HG03025 (cell line): Measurements from ENCODE around the gene CLIC4.
"Not testable (repeated sequence)": the region's sequence is repeated elsewhere in the genome, so short reads cannot be mapped to it uniquely, and the experiment has no call there.

Experiments
- ATAC-seq: cut with Tn5 transposase; IDR thresholded peaks from one replicate; pipeline ENCODE4 v1.9.1; 2021; ENCODE audit warnings: mild to moderate bottlenecking, moderate library complexity; ENCODE audit not compliant: unreplicated experiment, low FRiP score

Gene CLIC4

GRCh38 chr1:24743404-24744211 lies 1.6 kb upstream of the CLIC4 start:
- ATAC-seq, result no peak

DNA sequence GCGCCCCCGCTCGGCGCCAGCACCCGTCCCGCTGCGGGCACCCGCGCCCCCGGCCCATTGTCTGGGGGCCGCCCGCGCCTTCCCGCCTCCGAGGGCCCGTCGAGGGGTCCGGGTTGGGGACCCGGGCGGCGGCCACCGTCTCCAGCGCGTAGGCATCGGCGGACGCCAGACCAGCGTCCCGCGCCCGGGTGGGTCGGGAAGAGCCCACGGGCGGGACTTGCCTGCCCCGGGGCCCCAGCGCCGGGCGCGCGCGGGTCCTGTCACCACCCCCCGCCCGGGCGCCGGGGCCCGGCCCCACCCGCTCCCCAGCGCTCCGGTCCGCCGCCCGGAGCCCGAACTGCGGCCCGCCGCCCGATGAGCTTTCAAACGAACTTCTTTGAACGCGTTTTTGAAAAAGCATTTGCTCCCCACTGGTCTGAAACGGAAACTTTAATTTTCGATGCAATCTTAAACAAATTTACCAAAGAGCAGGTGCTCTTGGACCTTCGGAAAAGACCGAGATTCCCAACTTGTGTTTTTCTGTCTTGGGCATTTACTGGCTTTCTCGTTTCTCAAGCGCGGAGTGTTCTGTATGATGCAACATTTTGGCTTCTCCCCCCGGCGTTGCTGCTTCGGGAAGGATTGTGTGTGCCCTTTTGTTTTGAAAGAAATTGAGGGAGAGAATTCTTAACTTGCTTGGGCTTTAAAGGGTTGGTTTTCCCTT lies 615 bp downstream of the CLIC4 start:
- peak; percentile 12 for ATAC-seq

DNA sequence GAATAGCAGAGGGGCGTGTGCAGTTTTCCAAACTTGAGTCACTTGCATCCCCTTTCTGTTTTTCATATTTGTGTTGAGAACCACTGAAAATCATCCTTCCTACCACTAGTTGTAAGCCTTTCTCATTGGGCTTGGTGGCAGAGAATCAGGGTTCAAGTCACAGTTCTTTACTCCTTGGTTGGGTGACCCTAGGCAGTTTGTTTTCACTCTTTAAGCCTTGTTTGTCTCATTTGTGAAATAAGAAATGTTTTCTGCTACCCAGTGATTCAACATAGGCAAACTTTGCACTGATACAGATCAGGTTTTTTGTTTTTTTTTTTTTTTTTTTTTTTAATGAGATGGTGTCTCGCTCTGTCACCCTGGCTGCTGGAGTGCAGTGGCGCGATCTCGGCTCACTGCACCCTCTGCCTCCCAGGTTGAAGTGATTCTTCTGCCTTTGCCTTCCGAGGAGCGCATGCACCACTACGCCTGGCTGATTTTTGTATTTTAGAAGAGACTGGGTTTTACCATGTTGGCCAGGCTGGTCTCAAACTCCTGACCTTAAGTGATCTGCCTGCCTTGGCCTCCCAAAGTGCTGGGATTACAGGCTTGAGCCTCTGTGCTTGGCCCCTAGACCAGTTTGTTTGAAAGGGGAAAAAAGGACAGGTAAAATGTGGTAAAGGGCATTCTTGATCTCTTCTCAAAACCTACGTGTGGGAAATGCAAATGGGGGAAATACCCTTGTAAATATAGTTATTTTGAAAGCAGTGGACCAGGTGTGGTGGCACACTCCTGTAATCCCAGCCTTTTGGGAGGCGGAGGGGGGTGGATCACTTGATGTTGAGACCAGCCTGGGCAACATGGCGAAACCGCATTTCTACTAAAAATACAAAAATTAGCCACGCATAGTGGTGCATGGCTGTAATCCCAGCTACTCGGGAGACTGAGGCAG lies 3.2 kb downstream of the CLIC4 start:
- ATAC-seq, result no peak

- no peak for ATAC-seq
Observed at GRCh38 chr1:24749252-24749651, 4.0 kb downstream of the CLIC4 start.

DNA sequence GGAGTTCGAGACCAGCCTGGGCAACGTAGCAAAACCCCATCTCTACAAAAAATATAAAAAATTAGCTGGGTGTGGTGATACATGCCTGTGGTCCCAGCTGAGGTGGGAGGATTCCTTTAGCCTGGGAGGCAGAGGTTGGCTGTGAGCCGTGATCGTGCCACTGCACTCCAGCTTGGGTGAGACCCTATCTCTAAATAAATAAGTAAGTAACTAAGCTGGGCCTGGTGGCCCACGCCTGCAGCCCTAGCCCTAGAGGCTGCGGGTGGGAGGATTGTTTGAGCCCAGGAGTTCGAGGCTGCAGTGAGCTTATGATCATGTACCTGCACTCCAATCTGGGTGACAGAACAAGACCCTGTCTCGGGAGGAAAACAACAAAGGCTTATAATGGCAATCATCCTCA lies 4.6 kb downstream of the CLIC4 start:
- no peak for ATAC-seq

GRCh38 chr1:24751833-24752232 lies 6.6 kb downstream of the CLIC4 start:
- ATAC-seq, result no peak

GRCh38 chr1:24752305-24752704 lies 7.1 kb downstream of the CLIC4 start:
- ATAC-seq, result no peak

DNA sequence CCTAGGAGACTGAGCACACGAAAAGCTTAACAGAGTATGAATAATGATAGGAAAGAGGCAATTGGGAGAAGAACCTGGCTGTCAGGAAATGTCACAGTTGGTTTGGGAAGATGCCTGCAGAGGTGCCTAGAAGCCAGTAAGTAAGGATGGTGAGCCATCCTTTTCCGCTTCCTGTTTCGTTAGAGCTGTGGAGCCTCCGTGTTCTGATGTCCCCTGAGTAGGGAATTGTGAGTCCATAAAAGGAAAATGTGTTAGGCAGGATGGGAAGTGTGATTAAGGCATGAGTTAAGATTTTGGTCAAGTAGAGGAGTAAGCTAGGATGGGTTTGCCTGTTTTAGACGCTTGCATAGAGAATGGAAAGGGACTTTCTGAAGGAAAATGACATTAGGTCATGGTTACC lies 9.0 kb downstream of the CLIC4 start:
- ATAC-seq, result no peak

DNA sequence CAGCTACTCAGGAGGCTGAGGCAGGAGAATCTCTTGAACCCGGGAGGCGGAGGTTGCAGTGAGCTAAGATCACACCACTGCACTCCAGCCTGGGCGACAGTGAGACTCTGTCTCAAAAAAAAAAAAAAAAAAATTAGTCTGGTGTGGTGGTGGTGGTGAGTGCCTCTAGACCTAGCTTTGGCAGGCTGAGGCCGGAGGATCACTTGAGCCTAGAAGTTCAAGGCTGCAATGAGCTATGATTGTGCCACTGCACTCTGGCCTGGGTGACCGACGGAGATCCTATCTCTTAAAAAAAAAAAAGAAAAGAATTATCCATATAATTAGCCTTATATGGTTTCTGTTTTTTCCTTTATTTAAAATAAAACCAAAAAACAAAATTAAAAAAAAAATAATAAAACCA lies 10.1 kb downstream of the CLIC4 start:
- not testable (repeated sequence) for ATAC-seq

GRCh38 chr1:24756395-24756794 lies 11.1 kb downstream of the CLIC4 start:
- ATAC-seq, result no peak

GRCh38 chr1:24759492-24759891 lies 14.2 kb downstream of the CLIC4 start:
- ATAC-seq, result no peak

GRCh38 chr1:24761582-24761981 lies 16.3 kb downstream of the CLIC4 start:
- ATAC-seq, result no peak

GRCh38 chr1:24762133-24762676 lies 17.0 kb downstream of the CLIC4 start:
- no peak for ATAC-seq

DNA sequence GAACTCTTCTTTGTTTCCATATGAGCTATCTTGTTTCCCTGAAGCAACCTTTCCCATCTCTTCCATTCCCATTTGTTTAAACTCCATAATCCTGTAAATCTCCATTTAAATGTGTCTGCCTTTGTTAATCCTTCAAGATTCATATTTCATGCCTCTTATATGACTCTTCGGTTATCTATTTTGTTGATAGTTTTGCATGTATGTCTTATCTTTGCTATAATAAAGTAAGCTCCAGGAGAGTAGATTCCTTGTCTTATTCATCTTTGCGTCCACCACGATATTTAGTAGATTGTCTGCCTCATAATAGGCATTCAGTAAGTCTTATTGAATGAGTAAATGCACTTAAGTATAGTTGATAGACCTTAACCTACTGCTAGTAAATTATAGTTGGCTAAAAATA lies 18.4 kb downstream of the CLIC4 start:
- ATAC-seq, result no peak

- no peak for ATAC-seq
Observed at GRCh38 chr1:24764439-24764838, 19.2 kb downstream of the CLIC4 start.

- no peak for ATAC-seq
Observed at GRCh38 chr1:24764848-24765247, 19.6 kb downstream of the CLIC4 start.

DNA sequence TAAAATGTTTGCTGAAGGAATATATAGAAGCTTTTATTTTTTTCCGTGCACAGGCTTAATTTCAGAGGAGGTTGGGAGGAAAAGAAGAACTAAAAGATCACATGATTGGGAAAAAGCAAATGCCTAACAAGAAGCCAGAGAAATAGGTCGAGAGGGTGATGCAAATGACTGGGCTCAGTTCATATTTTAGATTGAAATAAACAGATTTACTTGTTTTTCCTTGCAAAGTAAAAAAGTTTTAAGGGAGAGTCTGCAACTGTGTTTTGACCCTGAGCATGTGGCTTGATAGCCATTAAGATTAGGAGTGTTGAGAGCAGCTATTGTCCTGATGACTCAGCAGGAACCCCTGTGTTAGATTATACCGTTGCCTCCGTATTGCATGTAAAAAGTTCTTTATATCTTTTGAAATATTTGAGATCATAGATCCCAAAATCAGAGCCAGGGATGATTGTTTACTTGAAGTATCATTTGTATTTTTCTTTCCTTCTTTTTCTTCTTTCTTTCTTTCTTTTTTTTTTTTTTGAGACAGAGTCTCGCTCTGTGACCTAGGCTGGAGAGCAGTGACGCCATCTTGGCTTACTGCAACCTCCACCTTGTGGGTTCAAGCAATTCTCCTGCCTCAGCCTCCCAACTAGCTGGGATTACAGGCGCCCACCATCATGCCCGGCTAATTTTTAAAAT lies 20.2 kb downstream of the CLIC4 start:
- ATAC-seq, result no peak

GRCh38 chr1:24767351-24767750 lies 22.1 kb downstream of the CLIC4 start:
- no peak for ATAC-seq

DNA sequence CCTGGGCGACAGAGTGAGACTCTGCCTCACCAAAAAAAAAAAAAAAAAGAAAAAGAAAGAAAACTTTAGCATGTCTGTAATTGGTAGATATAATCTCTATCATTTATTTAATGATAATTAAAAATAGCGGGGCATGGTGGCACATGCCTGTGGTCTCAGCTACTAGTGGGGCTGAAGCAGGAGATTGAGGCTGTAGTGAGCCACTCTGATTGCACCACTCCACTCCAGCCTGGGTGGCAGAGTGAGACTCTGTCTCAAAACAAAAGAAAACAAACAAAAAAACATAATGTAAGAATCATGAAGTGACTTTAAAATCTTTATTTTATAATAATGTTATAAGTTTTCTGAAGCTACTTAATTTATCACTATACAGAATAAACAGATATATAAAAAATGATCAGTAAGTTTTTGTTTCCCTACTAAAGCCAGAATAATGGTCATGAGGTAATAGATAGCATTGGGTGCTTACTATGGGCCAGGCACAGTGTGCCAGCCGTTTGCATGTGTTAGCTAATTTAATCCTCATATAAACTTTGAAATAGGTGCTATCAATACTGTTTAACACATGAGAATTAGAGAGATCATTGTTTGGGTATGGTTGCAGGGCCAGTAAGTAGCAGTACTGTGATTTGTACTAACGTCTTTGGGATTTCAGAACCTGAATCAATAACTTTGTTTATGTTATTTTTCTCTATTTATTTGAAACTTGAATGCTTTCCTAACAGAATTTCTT lies 23.8 kb downstream of the CLIC4 start:
- ATAC-seq, result no peak
